ENCODE data around the gene ZBTB7B.

Gene ZBTB7B

GRCh38 chr1:155057788-155058211 lies 55.2 kb downstream of the ZBTB7B start:
- peak; percentile 15 for TF ChIP-seq CTCF (IDR thresholded peaks at IDR 0.05; ENCODE audit: low read depth, low read length)
- H3K4me3 ChIP-seq (replicated peaks in 1 of 2; ENCODE audit: low read depth in 2 of 2, low read length in 2 of 2): no peak overlapping the region
- DNase-seq (ENCODE audit: low read depth in 2 of 2): no peak

- no peak for DNase-seq (ENCODE audit: low read depth in 2 of 2)
- TF ChIP-seq CTCF (IDR thresholded peaks at IDR 0.05; ENCODE audit: low read depth, low read length): no peak
- no peak overlapping the region for H3K4me3 ChIP-seq (replicated peaks in 1 of 2; ENCODE audit: low read depth in 2 of 2, low read length in 2 of 2)
Observed at GRCh38 chr1:155060736-155061135, 58.1 kb downstream of the ZBTB7B start.

GRCh38 chr1:155061381-155062150 lies 59.0 kb downstream of the ZBTB7B start:
- H3K4me3 ChIP-seq (replicated peaks in 1 of 2; ENCODE audit: low read depth in 2 of 2, low read length in 2 of 2): no peak overlapping the region
- TF ChIP-seq CTCF (IDR thresholded peaks at IDR 0.05; ENCODE audit: low read depth, low read length): peak; percentile 99
- peak; percentile 88 to 91 for DNase-seq (ENCODE audit: low read depth in 2 of 2)

DNA sequence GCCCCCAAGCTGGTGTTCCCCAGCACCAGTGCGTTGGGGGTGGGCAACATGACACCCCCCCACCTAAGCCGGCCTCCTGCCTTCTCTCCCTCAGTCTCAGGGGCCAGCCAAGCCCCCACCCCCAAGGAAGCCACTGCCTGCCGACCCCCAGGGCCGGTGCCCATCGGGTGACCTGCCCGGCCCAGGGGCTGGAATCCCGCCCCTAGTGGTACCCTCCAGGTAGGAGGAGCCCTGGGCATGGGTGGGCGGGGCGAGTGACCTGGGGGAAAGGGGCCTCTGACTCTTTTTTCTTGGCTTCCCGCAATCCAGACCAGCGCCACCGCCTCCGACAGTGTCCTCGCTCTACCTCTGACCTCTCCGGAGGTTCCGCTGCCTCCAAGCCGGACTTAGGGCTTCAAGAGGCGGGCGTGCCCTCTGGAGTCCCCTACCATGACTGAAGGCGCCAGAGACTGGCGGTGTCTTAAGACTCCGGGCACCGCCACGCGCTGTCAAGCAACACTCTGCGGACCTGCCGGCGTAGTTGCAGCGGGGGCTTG lies 59.6 kb downstream of the ZBTB7B start:
- peak; percentile 2 for TF ChIP-seq CTCF (IDR thresholded peaks at IDR 0.05; ENCODE audit: low read depth, low read length)
- H3K4me3 ChIP-seq (replicated peaks in 1 of 2; ENCODE audit: low read depth in 2 of 2, low read length in 2 of 2): no peak overlapping the region
- DNase-seq (ENCODE audit: low read depth in 2 of 2): no peak

GRCh38 chr1:155062702-155063411 lies 60.3 kb downstream of the ZBTB7B start:
- DNase-seq (ENCODE audit: low read depth in 2 of 2): peak; percentile 49 to 50
- peak overlapping the region; percentile 89 to 96 for H3K4me3 ChIP-seq (replicated peaks in 1 of 2; ENCODE audit: low read depth in 2 of 2, low read length in 2 of 2)

More at GRCh38 chr1:155062702-155063411, 60.3 kb downstream of the ZBTB7B start:
- TF ChIP-seq CTCF (IDR thresholded peaks at IDR 0.05; ENCODE audit: low read depth, low read length): peak; percentile 86
